KMS-11 (cell line): ENCODE results near the gene FOXB2.
"Not testable (repeated sequence)": the region's sequence is repeated elsewhere in the genome, so short reads cannot be mapped to it uniquely, and the experiment has no call there.

Experiments used
- H2AFZ ChIP-seq: fragments of 200-600 bp; sonication (generic); 2 replicates; pipeline ENCODE4 v1.6.1; 2016; ENCODE audit warnings: antibody characterized with exemption, mixed run types, low read depth
- H3K27ac ChIP-seq: fragments of 200-600 bp; sonication (generic); 2 replicates; pipeline ENCODE4 v1.6.1; 2016; ENCODE audit warnings: mild to moderate bottlenecking, mixed run types
- H3K27me3 ChIP-seq: fragments of 200-600 bp; sonication (generic); 2 replicates; pipeline ENCODE4 v1.6.1; 2017; ENCODE audit warnings: mild to moderate bottlenecking, low read depth, mixed run types, moderate library complexity; ENCODE audit not compliant: insufficient read depth
- H3K36me3 ChIP-seq: fragments of 200-600 bp; sonication (generic); 2 replicates; pipeline ENCODE4 v1.6.1; 2017; ENCODE audit warnings: mild to moderate bottlenecking, mixed run types; ENCODE audit not compliant: insufficient read depth
- H3K4me1 ChIP-seq: fragments of 200-600 bp; sonication (generic); 2 replicates; pipeline ENCODE4 v1.6.1; 2016; ENCODE audit warnings: mild to moderate bottlenecking, low read depth, mixed run types; ENCODE audit not compliant: poor library complexity, severe bottlenecking
- H3K4me2 ChIP-seq: fragments of 200-600 bp; sonication (generic); 2 replicates; pipeline ENCODE4 v1.7.0; 2016; ENCODE audit warnings: mild to moderate bottlenecking, mixed run types
- H3K4me3 ChIP-seq: fragments of 200-600 bp; sonication (generic); IDR thresholded peaks from 2 replicates; pipeline ENCODE4 v1.6.1; 2017; ENCODE audit warnings: low read depth, low read length, mixed read lengths; ENCODE audit not compliant: insufficient read depth
- H3K79me2 ChIP-seq: fragments of 200-600 bp; sonication (generic); 2 replicates; pipeline ENCODE4 v1.6.1; 2016; ENCODE audit warnings: low read depth, mixed run types; ENCODE audit not compliant: insufficient read depth
- H3K9ac ChIP-seq: fragments of 200-600 bp; sonication (generic); 2 replicates; pipeline ENCODE4 v1.6.1; 2016; ENCODE audit warnings: mild to moderate bottlenecking, mixed run types
- H4K20me1 ChIP-seq: fragments of 200-600 bp; sonication (generic); 2 replicates; pipeline ENCODE4 v1.6.1; 2016; ENCODE audit warnings: mild to moderate bottlenecking, mixed run types; ENCODE audit not compliant: insufficient read depth
- TF ChIP-seq, protein P1 (sequence below): fragments of 200-600 bp; sonication (generic); conservative IDR thresholded peaks from 2 replicates; pipeline ENCODE4 v1.6.1; 2017; ENCODE audit warnings: low read depth, mild to moderate bottlenecking, antibody characterized with exemption, low read length, moderate library complexity, mixed read lengths

The FOXB2 gene

DNA sequence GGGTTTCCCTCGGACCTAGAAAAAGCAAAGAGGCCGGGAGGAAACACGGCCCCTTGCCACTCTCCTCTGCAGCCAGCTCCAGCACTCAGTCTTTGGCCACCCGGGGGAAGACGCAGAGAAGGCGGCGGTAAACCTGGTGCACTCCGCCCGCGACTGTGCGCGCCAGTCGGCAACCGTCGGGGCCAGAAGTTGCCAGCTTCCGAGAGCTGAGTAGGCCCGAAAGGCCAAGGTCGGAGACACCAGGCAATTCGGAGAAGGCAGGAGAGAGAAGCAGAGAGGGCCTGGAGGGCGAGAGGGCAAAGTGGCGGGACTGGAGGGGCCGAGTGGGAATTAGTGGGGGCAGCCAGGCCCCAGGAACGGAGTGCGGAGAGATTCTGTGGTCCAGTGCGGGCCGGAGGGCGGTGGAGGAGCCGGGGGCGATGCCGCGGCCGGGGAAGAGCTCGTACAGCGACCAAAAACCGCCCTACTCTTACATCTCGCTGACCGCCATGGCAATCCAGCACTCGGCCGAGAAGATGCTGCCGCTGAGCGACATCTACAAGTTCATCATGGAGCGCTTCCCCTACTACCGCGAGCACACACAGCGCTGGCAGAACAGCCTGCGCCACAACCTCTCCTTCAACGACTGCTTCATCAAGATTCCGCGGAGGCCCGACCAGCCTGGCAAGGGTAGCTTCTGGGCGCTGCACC is at the start of gene FOXB2:
FOXB2 (plus strand) TSS at position 420 of the 690 bp plus-strand sequence; CDS start at position 420, 0 bp downstream.
- H3K27me3 ChIP-seq = no peaks in the 10 kb centered on the region
- no peaks in the 10 kb centered on the region for H3K4me1 ChIP-seq
- H3K4me3 ChIP-seq = no peak within 1 kb of the TSS
- H3K79me2 ChIP-seq = no peaks in the 10 kb centered on the region
- H4K20me1 ChIP-seq = no peaks in the 10 kb centered on the region
- TF ChIP-seq, protein P1, sequence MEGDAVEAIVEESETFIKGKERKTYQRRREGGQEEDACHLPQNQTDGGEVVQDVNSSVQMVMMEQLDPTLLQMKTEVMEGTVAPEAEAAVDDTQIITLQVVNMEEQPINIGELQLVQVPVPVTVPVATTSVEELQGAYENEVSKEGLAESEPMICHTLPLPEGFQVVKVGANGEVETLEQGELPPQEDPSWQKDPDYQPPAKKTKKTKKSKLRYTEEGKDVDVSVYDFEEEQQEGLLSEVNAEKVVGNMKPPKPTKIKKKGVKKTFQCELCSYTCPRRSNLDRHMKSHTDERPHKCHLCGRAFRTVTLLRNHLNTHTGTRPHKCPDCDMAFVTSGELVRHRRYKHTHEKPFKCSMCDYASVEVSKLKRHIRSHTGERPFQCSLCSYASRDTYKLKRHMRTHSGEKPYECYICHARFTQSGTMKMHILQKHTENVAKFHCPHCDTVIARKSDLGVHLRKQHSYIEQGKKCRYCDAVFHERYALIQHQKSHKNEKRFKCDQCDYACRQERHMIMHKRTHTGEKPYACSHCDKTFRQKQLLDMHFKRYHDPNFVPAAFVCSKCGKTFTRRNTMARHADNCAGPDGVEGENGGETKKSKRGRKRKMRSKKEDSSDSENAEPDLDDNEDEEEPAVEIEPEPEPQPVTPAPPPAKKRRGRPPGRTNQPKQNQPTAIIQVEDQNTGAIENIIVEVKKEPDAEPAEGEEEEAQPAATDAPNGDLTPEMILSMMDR = no peak
- H2AFZ ChIP-seq = no peak within 1 kb of the TSS
- no peak within 1 kb of the TSS for H3K9ac ChIP-seq
- no peak within 1 kb of the TSS for H3K4me2 ChIP-seq
- H3K36me3 ChIP-seq = no peaks in the 10 kb centered on the region
- H3K27ac ChIP-seq = no peak within 1 kb of the TSS

DNA sequence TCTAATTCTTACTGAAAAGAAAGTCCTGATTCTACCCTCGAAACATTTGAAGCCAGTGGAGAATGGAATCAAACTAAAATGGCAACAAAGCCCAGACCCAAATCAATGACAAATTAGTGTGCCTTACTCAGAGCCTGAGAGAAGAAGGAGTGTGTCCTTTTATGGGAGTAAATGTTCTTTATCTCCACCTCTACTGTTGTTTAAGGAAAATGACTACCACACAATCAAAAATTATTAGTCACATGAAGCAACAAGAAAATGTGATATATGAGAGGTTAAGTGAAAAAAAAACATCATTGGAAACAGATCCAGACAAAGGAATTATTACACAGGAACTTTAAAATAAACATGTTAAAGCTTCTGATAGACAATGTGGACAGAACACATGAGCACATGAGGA is 49.7 kb upstream of the FOXB2 start:
- TF ChIP-seq, protein P1 = no peak
- H3K79me2 ChIP-seq = no peaks in the 10 kb centered on the region
- H3K36me3 ChIP-seq = no peaks in the 10 kb centered on the region
- H2AFZ ChIP-seq = no peak overlapping the region
- H3K9ac ChIP-seq = no peak overlapping the region
- H3K4me2 ChIP-seq = no peak overlapping the region
- no peak overlapping the region for H3K27ac ChIP-seq
- H3K4me1 ChIP-seq = no peaks in the 10 kb centered on the region
- H3K27me3 ChIP-seq = no peaks in the 10 kb centered on the region
- H4K20me1 ChIP-seq = no peaks in the 10 kb centered on the region
- H3K4me3 ChIP-seq = no peak overlapping the region

DNA sequence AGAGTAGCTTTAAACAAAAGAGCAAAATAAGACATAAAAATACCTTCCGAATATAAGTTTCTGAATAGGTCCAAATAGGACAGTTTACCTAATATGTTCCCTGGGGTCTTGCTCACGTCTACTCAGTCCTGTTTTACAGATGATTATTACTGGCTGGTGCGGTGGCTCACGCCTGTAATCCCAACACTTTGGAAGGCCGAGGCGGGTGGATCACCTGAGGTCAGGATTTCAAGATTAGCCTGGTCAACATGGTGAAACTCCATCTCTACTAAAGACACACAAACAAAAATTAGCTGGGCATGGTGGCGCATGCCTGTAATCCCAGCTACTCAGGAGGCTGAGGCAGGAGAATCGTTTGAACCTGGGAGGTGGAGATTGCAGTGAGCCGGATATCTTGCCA is 40.6 kb upstream of the FOXB2 start:
- H3K36me3 ChIP-seq, H3K27me3 ChIP-seq, H3K27ac ChIP-seq, H3K79me2 ChIP-seq, H3K4me3 ChIP-seq, H4K20me1 ChIP-seq, H2AFZ ChIP-seq, H3K4me1 ChIP-seq, H3K4me2 ChIP-seq, H3K9ac ChIP-seq: not testable (repeated sequence)

DNA sequence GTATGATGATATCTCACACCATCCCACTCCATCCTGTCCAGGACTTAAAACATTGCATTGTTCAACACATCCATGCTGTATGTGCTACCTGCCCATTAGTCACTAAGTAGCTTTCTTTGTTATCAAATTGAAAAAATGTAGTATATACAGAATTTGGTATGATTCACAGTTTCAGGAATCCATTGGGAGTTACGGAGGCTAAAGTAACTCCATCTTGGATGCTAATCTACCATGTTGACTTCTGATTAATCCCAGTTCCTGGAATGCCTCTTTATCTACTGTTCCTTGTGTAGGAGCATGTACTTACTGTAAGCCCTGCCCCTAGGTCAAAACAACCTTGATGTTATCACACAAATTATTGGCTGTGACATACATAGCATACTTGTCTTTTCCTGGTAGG is 38.9 kb upstream of the FOXB2 start:
- no peaks in the 10 kb centered on the region for H3K27me3 ChIP-seq
- H3K4me3 ChIP-seq = no peak overlapping the region
- no peak overlapping the region for H3K4me2 ChIP-seq
- no peaks in the 10 kb centered on the region for H3K4me1 ChIP-seq
- H3K27ac ChIP-seq = no peak overlapping the region
- TF ChIP-seq, protein P1 = no peak
- no peaks in the 10 kb centered on the region for H3K36me3 ChIP-seq
- H3K79me2 ChIP-seq = no peaks in the 10 kb centered on the region
- no peaks in the 10 kb centered on the region for H4K20me1 ChIP-seq
- H2AFZ ChIP-seq = no peak overlapping the region
- no peak overlapping the region for H3K9ac ChIP-seq

DNA sequence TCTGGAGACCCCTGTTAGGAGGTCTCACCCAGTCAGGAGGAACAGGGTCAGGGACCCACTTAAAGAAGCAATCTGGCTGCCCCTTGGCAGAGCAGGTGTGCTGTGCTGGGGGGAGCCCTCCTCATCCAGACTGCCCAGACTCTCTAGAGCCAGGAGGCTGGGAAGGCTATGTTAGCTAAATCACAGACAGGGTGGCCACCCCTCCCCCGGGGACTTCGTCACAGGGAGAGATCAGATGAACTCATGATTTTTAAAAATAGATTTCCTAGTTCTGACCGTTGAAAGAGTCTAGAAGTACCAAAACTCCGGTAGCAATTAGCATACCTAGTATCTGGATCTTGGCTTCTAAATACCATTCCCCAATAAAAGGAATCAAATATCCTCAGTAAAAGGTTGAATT is 35.0 kb upstream of the FOXB2 start:
- TF ChIP-seq, protein P1 = no peak
- Histone ChIP-seq H4K20me1 (no peaks in the 10 kb centered on the region), H3K4me1 (no peaks in the 10 kb centered on the region), H3K27me3 (no peaks in the 10 kb centered on the region), H3K4me2 (no peak overlapping the region), H3K27ac (no peak overlapping the region), H2AFZ (no peak overlapping the region), H3K9ac (no peak overlapping the region), H3K36me3 (no peaks in the 10 kb centered on the region), H3K4me3 (no peak overlapping the region), H3K79me2 (no peaks in the 10 kb centered on the region)
